Measurements from ENCODE around the gene MGMT.

MGMT gene

DNA sequence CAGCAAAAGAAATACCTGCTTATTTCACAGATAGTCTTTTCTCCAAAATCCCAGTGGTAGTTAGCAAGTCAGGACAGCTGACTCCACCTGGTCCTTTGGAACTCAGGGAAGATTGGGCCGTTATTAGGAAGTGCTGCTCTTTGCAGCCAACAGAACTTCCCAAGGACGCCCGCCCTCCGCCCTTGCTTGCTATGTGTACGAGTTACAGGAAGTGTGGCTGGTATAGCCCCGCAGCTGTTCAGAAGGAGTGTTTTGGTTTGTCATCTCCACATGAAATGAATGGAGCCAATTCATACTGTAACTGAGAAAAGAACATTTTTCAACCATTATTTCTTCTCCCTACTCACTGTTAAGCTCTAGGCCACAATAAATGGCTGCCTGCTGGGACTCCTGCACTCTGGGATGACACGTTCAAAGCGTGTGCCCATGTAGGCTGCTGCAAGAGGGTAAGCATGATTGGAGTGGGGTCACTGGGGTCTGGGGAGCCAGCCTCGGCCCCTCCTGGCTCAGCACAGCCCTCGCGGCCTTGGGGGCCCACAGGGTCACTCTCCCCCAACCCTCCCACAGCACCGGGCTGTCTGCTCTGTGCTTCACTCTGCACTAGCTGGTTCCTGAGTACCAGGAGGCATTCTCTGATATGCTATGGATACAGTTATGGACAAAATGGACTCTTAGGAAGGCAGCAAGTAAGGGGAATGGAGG lies 253.0 kb downstream of the MGMT start:
- H3K27ac ChIP-seq = no peak overlapping the region
- no peak for TF ChIP-seq ZFX (IDR thresholded peaks at IDR 0.05; ENCODE audit: borderline replicate concordance)
- TF ChIP-seq, protein P1, sequence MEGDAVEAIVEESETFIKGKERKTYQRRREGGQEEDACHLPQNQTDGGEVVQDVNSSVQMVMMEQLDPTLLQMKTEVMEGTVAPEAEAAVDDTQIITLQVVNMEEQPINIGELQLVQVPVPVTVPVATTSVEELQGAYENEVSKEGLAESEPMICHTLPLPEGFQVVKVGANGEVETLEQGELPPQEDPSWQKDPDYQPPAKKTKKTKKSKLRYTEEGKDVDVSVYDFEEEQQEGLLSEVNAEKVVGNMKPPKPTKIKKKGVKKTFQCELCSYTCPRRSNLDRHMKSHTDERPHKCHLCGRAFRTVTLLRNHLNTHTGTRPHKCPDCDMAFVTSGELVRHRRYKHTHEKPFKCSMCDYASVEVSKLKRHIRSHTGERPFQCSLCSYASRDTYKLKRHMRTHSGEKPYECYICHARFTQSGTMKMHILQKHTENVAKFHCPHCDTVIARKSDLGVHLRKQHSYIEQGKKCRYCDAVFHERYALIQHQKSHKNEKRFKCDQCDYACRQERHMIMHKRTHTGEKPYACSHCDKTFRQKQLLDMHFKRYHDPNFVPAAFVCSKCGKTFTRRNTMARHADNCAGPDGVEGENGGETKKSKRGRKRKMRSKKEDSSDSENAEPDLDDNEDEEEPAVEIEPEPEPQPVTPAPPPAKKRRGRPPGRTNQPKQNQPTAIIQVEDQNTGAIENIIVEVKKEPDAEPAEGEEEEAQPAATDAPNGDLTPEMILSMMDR (IDR thresholded peaks at IDR 0.05) = no peak

DNA sequence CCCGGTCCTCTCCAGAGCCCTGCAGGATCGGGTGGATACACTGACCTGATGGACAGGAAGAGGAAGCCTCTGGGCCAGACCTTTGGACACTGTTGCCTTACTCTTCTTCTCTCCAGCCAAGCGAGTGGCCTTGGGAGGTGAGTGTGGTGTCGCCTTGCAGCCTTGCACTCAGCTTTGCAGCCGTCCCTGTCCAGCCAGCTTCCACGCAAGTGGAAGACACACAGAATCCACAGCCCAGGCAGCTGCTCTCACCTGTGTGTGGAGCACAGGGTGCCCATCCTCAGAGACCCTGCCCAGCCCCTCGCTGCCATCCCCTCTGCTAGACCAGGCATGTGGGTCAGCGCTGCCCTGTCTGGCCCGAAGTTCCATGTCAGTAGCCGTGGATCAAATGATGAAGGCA lies 258.0 kb downstream of the MGMT start:
- TF ChIP-seq, protein P1 (IDR thresholded peaks at IDR 0.05) = no peak
- no peak for TF ChIP-seq ZFX (IDR thresholded peaks at IDR 0.05; ENCODE audit: borderline replicate concordance)
- H3K27ac ChIP-seq = no peak overlapping the region

DNA sequence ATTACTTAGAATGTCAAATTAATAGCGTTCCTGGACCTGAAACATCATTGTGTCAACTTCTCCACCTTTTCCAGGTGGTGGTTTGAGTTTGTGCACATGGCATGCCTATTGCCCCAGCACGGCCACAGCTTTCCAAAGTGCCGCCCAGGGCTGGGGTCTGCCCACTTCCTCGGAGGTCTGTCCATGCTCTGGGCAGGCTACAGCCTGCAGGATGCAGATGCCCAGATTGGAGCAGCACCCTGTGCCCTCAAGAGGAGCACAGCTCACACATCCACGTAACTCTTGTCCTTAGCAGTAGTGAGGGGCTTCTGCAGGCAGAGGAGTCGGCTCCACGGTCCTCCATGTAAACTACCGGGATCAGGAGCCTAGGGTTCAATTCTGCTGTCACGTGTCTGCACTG lies 258.4 kb downstream of the MGMT start:
- TF ChIP-seq ZFX (IDR thresholded peaks at IDR 0.05; ENCODE audit: borderline replicate concordance) = no peak
- TF ChIP-seq, protein P1 (IDR thresholded peaks at IDR 0.05) = no peak
- no peak overlapping the region for H3K27ac ChIP-seq

DNA sequence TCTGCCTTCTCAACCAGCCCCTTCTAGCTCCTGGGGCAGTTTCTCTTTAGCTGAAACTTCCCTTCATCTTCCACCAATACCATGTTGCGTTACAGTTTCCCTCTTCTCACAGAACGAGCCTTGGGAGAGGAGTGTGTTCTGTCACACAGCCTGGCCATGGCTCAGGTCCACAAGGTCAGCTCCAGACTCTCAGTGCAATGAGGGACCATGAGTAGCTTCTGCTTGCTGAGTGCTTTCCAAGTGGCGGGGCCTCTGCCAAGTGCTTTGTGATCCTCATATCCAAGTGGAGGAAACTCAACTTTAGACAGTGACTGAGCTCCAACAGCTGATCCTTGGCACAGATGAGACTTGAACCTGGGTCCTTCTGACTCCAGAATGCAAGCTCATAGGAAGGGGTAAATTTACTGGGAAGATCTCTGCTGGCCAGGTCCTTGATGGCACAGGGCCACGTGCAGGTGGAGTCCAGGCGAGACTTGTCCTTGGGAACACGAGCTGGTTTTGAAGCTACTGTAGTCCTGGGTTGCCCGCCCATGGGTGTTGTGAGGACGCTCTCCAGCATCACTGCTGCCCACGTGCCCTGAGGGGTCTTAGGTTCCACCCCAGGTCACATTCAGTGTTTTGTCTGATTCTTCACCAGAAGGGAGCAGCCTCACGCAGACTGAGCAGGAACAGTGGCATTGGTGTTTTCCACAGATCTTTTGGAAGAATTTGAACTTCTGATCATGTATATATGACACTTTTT lies 259.0 kb downstream of the MGMT start:
- H3K27ac ChIP-seq = no peak overlapping the region
- TF ChIP-seq, protein P1 (IDR thresholded peaks at IDR 0.05) = no peak
- no peak for TF ChIP-seq ZFX (IDR thresholded peaks at IDR 0.05; ENCODE audit: borderline replicate concordance)

DNA sequence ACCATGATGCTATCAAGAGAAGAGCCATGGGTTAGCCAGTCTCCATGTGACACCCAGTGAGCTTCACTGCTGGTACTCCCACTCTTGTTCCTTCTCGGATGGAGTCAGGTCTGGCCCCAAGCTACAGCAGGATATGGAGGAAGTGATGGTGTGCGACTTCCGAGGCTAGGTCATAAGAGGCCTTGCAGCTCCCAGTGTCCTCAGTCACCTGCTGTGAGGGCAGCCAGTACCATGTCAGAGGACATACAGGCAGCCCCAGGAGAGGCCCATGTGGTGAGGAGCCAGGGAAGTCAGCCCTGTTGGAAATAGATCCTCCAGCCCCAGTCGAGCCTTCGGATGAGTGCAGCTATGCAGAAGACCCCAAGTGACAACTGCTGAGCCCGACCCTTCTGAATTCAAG lies 260.0 kb downstream of the MGMT start:
- TF ChIP-seq, protein P1 (IDR thresholded peaks at IDR 0.05) = no peak
- TF ChIP-seq ZFX (IDR thresholded peaks at IDR 0.05; ENCODE audit: borderline replicate concordance) = no peak
- H3K27ac ChIP-seq = no peak overlapping the region

DNA sequence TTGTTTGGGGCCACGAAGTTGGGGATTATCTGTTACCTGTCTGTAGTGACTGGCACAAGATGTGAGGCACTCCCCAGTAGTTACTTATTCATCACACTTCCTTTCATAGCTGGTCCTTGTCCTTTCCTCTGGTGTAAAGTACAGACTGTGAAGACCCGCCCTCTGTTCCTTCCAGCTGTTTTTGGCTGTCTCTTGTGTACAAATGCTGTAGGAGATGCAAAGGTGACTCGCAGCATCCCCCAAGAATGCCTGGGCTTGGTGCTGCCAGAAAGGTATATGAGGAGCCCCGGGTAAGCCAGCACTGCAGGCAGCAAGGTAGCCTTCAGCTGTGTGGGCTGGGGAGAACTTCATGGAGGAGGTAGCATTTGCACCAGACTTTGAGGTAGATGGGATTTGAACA lies 260.5 kb downstream of the MGMT start:
- TF ChIP-seq ZFX (IDR thresholded peaks at IDR 0.05; ENCODE audit: borderline replicate concordance) = no peak
- TF ChIP-seq, protein P1 (IDR thresholded peaks at IDR 0.05) = no peak
- H3K27ac ChIP-seq = no peak overlapping the region

DNA sequence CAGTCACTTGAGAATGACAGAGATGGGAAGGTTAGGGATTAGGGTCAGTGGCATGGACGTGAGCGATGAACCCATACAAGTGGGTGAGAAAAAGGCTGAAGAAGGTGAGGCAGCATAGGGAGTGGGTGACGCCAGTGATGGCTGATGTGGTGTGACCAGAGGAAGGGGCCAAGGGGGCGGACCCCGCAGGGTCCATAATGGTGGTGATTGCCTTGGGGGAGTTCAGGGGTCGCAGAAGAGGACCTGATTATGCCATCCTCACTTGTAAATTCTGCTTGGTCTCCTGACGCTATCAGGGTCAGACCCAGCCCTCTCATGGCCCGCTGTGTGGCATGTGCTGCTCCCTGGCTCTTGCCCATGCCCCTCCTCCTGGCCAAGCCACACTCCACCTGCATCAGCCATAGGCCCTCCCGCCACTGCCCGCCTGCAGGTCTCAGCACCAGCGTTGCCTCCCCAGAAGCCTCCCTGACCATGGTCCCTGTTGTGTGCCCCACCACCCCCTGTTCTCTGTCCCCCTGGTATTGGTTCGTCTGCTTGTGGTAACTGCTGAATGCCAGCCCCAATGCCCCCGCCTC lies 261.3 kb downstream of the MGMT start:
- TF ChIP-seq ZFX (IDR thresholded peaks at IDR 0.05; ENCODE audit: borderline replicate concordance) = no peak
- TF ChIP-seq, protein P1 (IDR thresholded peaks at IDR 0.05) = no peak
- no peak overlapping the region for H3K27ac ChIP-seq

All from 22Rv1 (cell line).